H1 (cell line): Measurements from ENCODE around the gene THAP4.

Experiments
- ASH2L ChIP-seq: fragments of 200-600, 300-600 bp; sonication (generic); IDR thresholded peaks from one replicate; pipeline ENCODE4 v1.7.1; 2017; ENCODE audit warnings: low read length
- CHD2 ChIP-seq: IDR thresholded peaks from 2 replicates; pipeline ENCODE4 v1.6.1; 2012; ENCODE audit warnings: low read length, improper control_type of control experiment
- EP300 ChIP-seq, 2 experiments: IDR thresholded peaks; 1 replicate in 1 of 2; 2 replicates in 1 of 2; pipeline ENCODE4 v1.6.1; 2011 to 2012; ENCODE audit warnings: low read depth in 2 of 2, low read length in 2 of 2, mild to moderate bottlenecking in 2 of 2, borderline replicate concordance in 1 of 2, inconsistent platforms in 1 of 2, moderate library complexity in 1 of 2
- EZH2 ChIP-seq: fragments of 200-600 bp; sonication (generic); IDR thresholded peaks from 2 replicates; pipeline ENCODE4 v1.7.1; 2012; ENCODE audit warnings: low read depth, mild to moderate bottlenecking, moderate library complexity, low read length, inconsistent platforms; ENCODE audit not compliant: severe bottlenecking
- JUN ChIP-seq: IDR thresholded peaks from 2 replicates; pipeline ENCODE4 v1.6.1; 2011; ENCODE audit warnings: low read depth, mild to moderate bottlenecking, improper control_type of control experiment, low read length
- JUND ChIP-seq: IDR thresholded peaks from 2 replicates; pipeline ENCODE4 v1.6.1; 2011; ENCODE audit warnings: mild to moderate bottlenecking, improper control_type of control experiment, low read length
- POLR2A ChIP-seq, 2 experiments: IDR thresholded peaks; 1 replicate in 1 of 2; 2 replicates in 1 of 2; pipeline ENCODE4 v1.6.1; 2011; ENCODE audit warnings: low read depth in 2 of 2, low read length in 2 of 2, mild to moderate bottlenecking in 2 of 2; ENCODE audit errors: control extremely low read depth in 1 of 2
- POLR2AphosphoS5 ChIP-seq: IDR thresholded peaks from 2 replicates; pipeline ENCODE4 v1.6.1; 2011; ENCODE audit warnings: low read depth, low read length
- TAF1 ChIP-seq: IDR thresholded peaks from 2 replicates; pipeline ENCODE4 v1.6.1; 2011; ENCODE audit warnings: mild to moderate bottlenecking, low read depth, low read length
- TBP ChIP-seq: IDR thresholded peaks from 2 replicates; pipeline ENCODE4 v1.6.1; 2011; ENCODE audit warnings: low read depth, low read length, improper control_type of control experiment
- YY1 ChIP-seq: IDR thresholded peaks from 2 replicates; pipeline ENCODE4 v1.6.1; 2011; ENCODE audit warnings: low read depth, mild to moderate bottlenecking, low read length
- TF ChIP-seq, protein P1 (sequence below), 3 experiments: IDR thresholded peaks; 1 replicate in 2 of 3; 2 replicates in 1 of 3; pipeline versions ENCODE4 v1.5.1 to v1.6.1; 2011; ENCODE audit warnings: low read length in 3 of 3, mild to moderate bottlenecking in 3 of 3, inconsistent platforms in 2 of 3, low read depth in 1 of 3, moderate library complexity in 1 of 3; ENCODE audit not compliant: insufficient read depth in 1 of 3; ENCODE audit errors: control extremely low read depth in 1 of 3
- TF ChIP-seq, protein P2 (sequence below): IDR thresholded peaks from 2 replicates; pipeline ENCODE4 v1.6.1; 2012; ENCODE audit warnings: inconsistent platforms

DNA sequence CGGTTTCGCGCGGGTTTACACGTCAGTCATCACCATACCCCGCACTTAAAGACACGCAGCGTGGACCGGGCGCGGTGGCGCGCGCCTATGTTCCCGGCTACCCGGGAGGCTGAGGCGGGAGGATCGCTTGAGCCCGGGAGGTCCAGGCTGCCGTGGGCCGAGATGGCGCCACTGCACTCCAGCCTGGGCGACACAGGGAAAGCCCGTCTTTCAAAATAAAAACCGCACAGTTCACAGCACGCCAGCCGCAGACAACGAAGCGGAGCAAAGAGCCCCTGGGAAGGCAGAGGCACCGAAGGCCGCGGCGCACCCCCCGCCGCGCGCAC lies 49.3 kb upstream of the THAP4 start:
- TF ChIP-seq, protein P1, sequence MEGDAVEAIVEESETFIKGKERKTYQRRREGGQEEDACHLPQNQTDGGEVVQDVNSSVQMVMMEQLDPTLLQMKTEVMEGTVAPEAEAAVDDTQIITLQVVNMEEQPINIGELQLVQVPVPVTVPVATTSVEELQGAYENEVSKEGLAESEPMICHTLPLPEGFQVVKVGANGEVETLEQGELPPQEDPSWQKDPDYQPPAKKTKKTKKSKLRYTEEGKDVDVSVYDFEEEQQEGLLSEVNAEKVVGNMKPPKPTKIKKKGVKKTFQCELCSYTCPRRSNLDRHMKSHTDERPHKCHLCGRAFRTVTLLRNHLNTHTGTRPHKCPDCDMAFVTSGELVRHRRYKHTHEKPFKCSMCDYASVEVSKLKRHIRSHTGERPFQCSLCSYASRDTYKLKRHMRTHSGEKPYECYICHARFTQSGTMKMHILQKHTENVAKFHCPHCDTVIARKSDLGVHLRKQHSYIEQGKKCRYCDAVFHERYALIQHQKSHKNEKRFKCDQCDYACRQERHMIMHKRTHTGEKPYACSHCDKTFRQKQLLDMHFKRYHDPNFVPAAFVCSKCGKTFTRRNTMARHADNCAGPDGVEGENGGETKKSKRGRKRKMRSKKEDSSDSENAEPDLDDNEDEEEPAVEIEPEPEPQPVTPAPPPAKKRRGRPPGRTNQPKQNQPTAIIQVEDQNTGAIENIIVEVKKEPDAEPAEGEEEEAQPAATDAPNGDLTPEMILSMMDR (IDR thresholded peaks at IDR 0.05; ENCODE audit: control extremely low read depth in 1 of 3, insufficient read depth in 1 of 3, low read depth in 1 of 3, low read length in 3 of 3), result no peak
- no peak for TF ChIP-seq JUND
- no peak for TF ChIP-seq POLR2AphosphoS5
- no peak for TF ChIP-seq YY1
- TF ChIP-seq ASH2L, result no peak
- TF ChIP-seq TBP, result no peak
- TF ChIP-seq EZH2, result no peak
- no peak for TF ChIP-seq POLR2A (IDR thresholded peaks at IDR 0.05; ENCODE audit: control extremely low read depth in 1 of 2, low read depth in 2 of 2, low read length in 2 of 2)
- TF ChIP-seq TAF1, result no peak
- no peak for TF ChIP-seq JUN
- TF ChIP-seq, protein P2, sequence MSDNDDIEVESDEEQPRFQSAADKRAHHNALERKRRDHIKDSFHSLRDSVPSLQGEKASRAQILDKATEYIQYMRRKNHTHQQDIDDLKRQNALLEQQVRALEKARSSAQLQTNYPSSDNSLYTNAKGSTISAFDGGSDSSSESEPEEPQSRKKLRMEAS, result no peak
- TF ChIP-seq EP300 (IDR thresholded peaks at IDR 0.05; ENCODE audit: borderline replicate concordance in 1 of 2, low read depth in 2 of 2, low read length in 2 of 2), result no peak
- no peak for TF ChIP-seq CHD2
